Stimulated activated CD4-positive, alpha-beta T cell treated with anti-CD3 and anti-CD28 coated beads, Interleukin-4, amount 100 ng/mL, for 4 hours (primary cell): ENCODE results near the gene FYB2.

Experiments used
- DNase-seq, 2 experiments: peaks; one replicate each; pipeline ENCODE4 v3.0.0-alpha.2; 2020

The FYB2 gene

GRCh38 chr1:56819387-56819899 is at the start of gene FYB2:
Gene FYB2, minus strand, starts transcription at chr1:56819404. Its CDS starts 114 bp downstream, at chr1:56819290.
- DNase-seq = no peak

- DNase-seq = no peak
Observed at GRCh38 chr1:56868761-56869160, 49.6 kb upstream of the FYB2 start.

- no peak for DNase-seq
Observed at GRCh38 chr1:56867491-56867890, 48.3 kb upstream of the FYB2 start.

- DNase-seq = no peak
Observed at GRCh38 chr1:56866656-56867055, 47.5 kb upstream of the FYB2 start.

- DNase-seq = no peak
Observed at GRCh38 chr1:56864430-56864829, 45.2 kb upstream of the FYB2 start.

GRCh38 chr1:56863265-56863992 is 44.2 kb upstream of the FYB2 start:
- DNase-seq = no peak

- no peak for DNase-seq
Observed at GRCh38 chr1:56859287-56859686, 40.1 kb upstream of the FYB2 start.

- DNase-seq = no peak
Observed at GRCh38 chr1:56856186-56856585, 37.0 kb upstream of the FYB2 start.

GRCh38 chr1:56855190-56855589 is 36.0 kb upstream of the FYB2 start:
- DNase-seq = no peak

- no peak for DNase-seq
Observed at GRCh38 chr1:56854521-56855099, 35.4 kb upstream of the FYB2 start, which contains the start of gene C8A. Gene C8A, plus strand, starts transcription at chr1:56854797. Its CDS starts 105 bp downstream, at chr1:56854902.

GRCh38 chr1:56852476-56852875 is 33.3 kb upstream of the FYB2 start:
- no peak for DNase-seq

- DNase-seq = no peak
Observed at GRCh38 chr1:56850922-56851321, 31.7 kb upstream of the FYB2 start.

GRCh38 chr1:56850411-56850810 is 31.2 kb upstream of the FYB2 start:
- DNase-seq = no peak

- no peak for DNase-seq
Observed at GRCh38 chr1:56849750-56850149, 30.5 kb upstream of the FYB2 start.

GRCh38 chr1:56845343-56845742 is 26.1 kb upstream of the FYB2 start:
- no peak for DNase-seq

GRCh38 chr1:56844545-56845136 is 25.4 kb upstream of the FYB2 start:
- no peak for DNase-seq

GRCh38 chr1:56843544-56843943 is 24.3 kb upstream of the FYB2 start:
- no peak for DNase-seq

- no peak for DNase-seq
Observed at GRCh38 chr1:56838759-56839158, 19.6 kb upstream of the FYB2 start.

GRCh38 chr1:56837244-56837939 is 18.2 kb upstream of the FYB2 start:
- DNase-seq = no peak

GRCh38 chr1:56836359-56836758 is 17.2 kb upstream of the FYB2 start:
- no peak for DNase-seq

- no peak for DNase-seq
Observed at GRCh38 chr1:56835657-56836056, 16.5 kb upstream of the FYB2 start.

- DNase-seq = no peak
Observed at GRCh38 chr1:56834137-56834900, 15.1 kb upstream of the FYB2 start.

GRCh38 chr1:56833088-56833487 is 13.9 kb upstream of the FYB2 start:
- DNase-seq = no peak
